HepG2 (cell line): ENCODE measurements around the gene SDC4. TPM values are rescaled to one million over a fixed set of nuclear protein-coding genes. Genes with fewer than 3 reads are reported as not detected.

ENCODE experiments used
- ATF7 ChIP-seq, 2 experiments: fragments of 450-650 bp in 1 of 2; sonication (generic) in 1 of 2; formaldehyde crosslinking in 1 of 2; IDR thresholded peaks; 2 replicates each; pipeline versions ENCODE4 v1.4.0 to v1.6.1; 2016 to 2020; ENCODE audit warnings: antibody characterized with exemption in 1 of 2, mild to moderate bottlenecking in 1 of 2, missing genetic modification reagents in 1 of 2
- FOXM1 ChIP-seq: sonication (generic); formaldehyde crosslinking; IDR thresholded peaks from 2 replicates; pipeline ENCODE4 v1.5.0; 2020; ENCODE audit warnings: missing genetic modification reagents
- HIVEP1 ChIP-seq: sonication (generic); formaldehyde crosslinking; IDR thresholded peaks from 2 replicates; pipeline ENCODE4 v1.4.0; 2020; ENCODE audit warnings: mild to moderate bottlenecking, missing genetic modification reagents
- LCORL ChIP-seq, 2 experiments: fragments of 450-650 bp in 1 of 2; sonication (generic) in 1 of 2; formaldehyde crosslinking in 1 of 2; IDR thresholded peaks; 2 replicates each; pipeline versions ENCODE4 v1.5.0 to v1.6.1; 2017 to 2020; ENCODE audit warnings: antibody characterized with exemption in 1 of 2, missing genetic modification reagents in 1 of 2
- RORA ChIP-seq: sonication (generic); formaldehyde crosslinking; IDR thresholded peaks from 2 replicates; pipeline ENCODE4 v1.5.0; 2020; ENCODE audit warnings: mild to moderate bottlenecking, missing genetic modification reagents, moderate library complexity
- TAF1 ChIP-seq: sonication (generic); formaldehyde crosslinking; IDR thresholded peaks from 2 replicates; pipeline ENCODE4 v1.4.0; 2020; ENCODE audit warnings: missing genetic modification reagents
- TEAD3 ChIP-seq: optimal IDR thresholded peaks from 2 replicates; pipeline ENCODE3; 2016; ENCODE audit warnings: borderline replicate concordance
- ZBTB46 ChIP-seq: sonication (generic); formaldehyde crosslinking; IDR thresholded peaks from 2 replicates; pipeline ENCODE4 v1.4.0; 2020; ENCODE audit warnings: mild to moderate bottlenecking, missing genetic modification reagents, borderline replicate concordance
- ZNF432 ChIP-seq: sonication (generic); formaldehyde crosslinking; IDR thresholded peaks from 2 replicates; pipeline ENCODE4 v1.5.0; 2020; ENCODE audit warnings: missing genetic modification reagents, mild to moderate bottlenecking, borderline replicate concordance
- ZNF501 ChIP-seq: sonication (generic); formaldehyde crosslinking; IDR thresholded peaks from 2 replicates; pipeline ENCODE4 v1.5.1; 2020; ENCODE audit warnings: mild to moderate bottlenecking, moderate library complexity, missing genetic modification reagents
- ZNF646 ChIP-seq: sonication (generic); formaldehyde crosslinking; IDR thresholded peaks from 2 replicates; pipeline ENCODE4 v1.9.0; 2021; ENCODE audit warnings: mild to moderate bottlenecking, missing genetic modification reagents
- ZNF788 ChIP-seq: sonication (generic); formaldehyde crosslinking; IDR thresholded peaks from 2 replicates; pipeline ENCODE4 v1.5.0; 2020; ENCODE audit warnings: mild to moderate bottlenecking, missing genetic modification reagents, borderline replicate concordance
- polyA plus RNA-seq, 8 experiments: library from polyadenylated mRNA; depleted of rRNA in 3 of 8; stranded (reverse) in 7 of 8; unstranded in 1 of 8; fragments of >200 nt; fragmentation: Illumina TruSeq in 4 of 8; extraction: Trizol in 4 of 8; gene quantifications; 2 replicates each; pipeline versions ENCODE4 v1.2.1 to v1.2.3, GENCODE V29; 2011 to 2016; ENCODE audit warnings: low read depth in 4 of 8, missing spikeins in 1 of 8, mixed read lengths in 1 of 8; ENCODE audit not compliant: insufficient read depth in 1 of 8
- total RNA-seq, 5 experiments: library from RNA; depleted of rRNA; stranded (reverse); fragments of >200 nt; fragmentation: Illumina TruSeq; extraction: Trizol; gene quantifications; 2 replicates each; pipeline ENCODE4 v1.2.3, GENCODE V29; 2016; ENCODE audit warnings: low read depth in 1 of 5
- TF ChIP-seq, protein P1 (sequence below): IDR thresholded peaks from 2 replicates; pipeline ENCODE4 v1.6.1; 2012; ENCODE audit warnings: low read depth, low read length, improper control_type of control experiment
- TF ChIP-seq, protein P2 (sequence below): sonication (generic); formaldehyde crosslinking; IDR thresholded peaks from 2 replicates; pipeline ENCODE4 v1.4.0; 2020; ENCODE audit warnings: missing genetic modification reagents

Gene SDC4
- total and polyA plus RNA-seq, 2 of the 13 experiments (the other 11 are each of a cell fraction or from before 2014, with no cell fraction given), result 49.0 to 65.1 TPM

DNA sequence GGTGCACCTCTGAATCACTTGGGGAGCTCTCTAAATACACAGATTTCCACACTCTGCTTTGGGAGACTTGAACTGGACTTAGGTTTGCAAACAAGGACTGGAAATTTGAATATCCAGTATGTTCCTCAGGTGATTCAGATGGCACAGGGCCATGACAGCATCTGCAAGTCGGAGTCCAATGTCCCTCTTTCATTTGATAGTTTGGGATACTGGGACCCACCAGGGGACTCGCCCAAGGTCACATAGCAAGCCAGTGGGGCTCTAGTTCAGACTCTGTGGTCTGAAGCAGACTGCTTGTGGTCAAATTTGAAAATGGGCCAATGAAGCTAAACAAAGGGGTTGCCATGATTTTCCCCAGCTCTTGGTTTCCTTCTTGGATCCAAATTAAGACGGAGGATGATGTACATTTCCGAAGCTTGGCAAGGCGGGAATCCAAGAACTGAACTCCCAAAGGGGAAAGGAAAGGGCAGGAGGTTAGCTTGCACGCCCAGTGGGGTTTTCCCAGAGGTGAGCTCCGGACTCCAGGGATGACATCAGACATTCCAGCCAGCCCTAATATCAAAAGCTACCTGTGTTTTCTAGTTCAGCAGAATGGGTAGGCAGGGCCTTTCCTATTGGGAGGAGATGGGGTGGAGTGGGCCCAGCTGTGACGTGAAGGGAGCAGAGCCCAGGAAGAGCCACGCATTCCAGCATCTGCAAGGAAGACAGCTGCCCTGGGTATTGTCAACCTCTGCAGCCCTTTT lies 11.4 kb upstream of the SDC4 start (continued):
- no peak; the same call in 1 of the 2 replicates for TF ChIP-seq RORA (CRISPR knock-in tag)
- TF ChIP-seq TAF1 (CRISPR knock-in tag), result 0 out of 2 replicates have a peak, but pooled peaks have one; percentile 17
- peak; percentile 41; the same call in 1 of the 2 replicates for TF ChIP-seq FOXM1 (CRISPR knock-in tag)
- TF ChIP-seq ZNF646 (CRISPR knock-in tag), result 0 out of 2 replicates have a peak, but pooled peaks have one; percentile 5
- TF ChIP-seq ZNF501 (CRISPR knock-in tag), result peak; percentile 20; the same call in 1 of the 2 replicates
- peak; percentile 94 for TF ChIP-seq HIVEP1 (CRISPR knock-in tag)
- TF ChIP-seq ZBTB46 (CRISPR knock-in tag), result no peak
- TF ChIP-seq ATF7 (IDR thresholded peaks at IDR 0.05), result peak; percentile 63
- TF ChIP-seq ATF7 (CRISPR knock-in tag; IDR thresholded peaks at IDR 0.05), result peak; percentile 83
- peak; percentile 38; the same call in 1 of the 2 replicates for TF ChIP-seq ZNF788 (CRISPR knock-in tag)
- TF ChIP-seq TEAD3 (CRISPR knock-in tag), result peak; percentile 88
- TF ChIP-seq, protein P1, sequence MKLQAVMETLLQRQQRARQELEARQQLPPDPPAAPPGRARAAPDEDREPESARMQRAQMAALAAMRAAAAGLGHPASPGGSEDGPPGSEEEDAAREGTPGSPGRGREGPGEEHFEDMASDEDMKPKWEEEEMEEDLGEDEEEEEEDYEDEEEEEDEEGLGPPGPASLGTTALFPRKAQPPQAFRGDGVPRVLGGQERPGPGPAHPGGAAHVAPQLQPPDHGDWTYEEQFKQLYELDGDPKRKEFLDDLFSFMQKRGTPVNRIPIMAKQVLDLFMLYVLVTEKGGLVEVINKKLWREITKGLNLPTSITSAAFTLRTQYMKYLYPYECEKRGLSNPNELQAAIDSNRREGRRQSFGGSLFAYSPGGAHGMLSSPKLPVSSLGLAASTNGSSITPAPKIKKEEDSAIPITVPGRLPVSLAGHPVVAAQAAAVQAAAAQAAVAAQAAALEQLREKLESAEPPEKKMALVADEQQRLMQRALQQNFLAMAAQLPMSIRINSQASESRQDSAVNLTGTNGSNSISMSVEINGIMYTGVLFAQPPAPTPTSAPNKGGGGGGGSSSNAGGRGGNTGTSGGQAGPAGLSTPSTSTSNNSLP, result peak; percentile 41; the same call in 1 of the 2 replicates
- TF ChIP-seq ZNF432 (CRISPR knock-in tag), result 0 out of 2 replicates have a peak, but pooled peaks have one; percentile 65
- TF ChIP-seq LCORL (IDR thresholded peaks at IDR 0.05), result no peak
- peak; percentile 74 for TF ChIP-seq LCORL (CRISPR knock-in tag; IDR thresholded peaks at IDR 0.05)
- TF ChIP-seq, protein P2, sequence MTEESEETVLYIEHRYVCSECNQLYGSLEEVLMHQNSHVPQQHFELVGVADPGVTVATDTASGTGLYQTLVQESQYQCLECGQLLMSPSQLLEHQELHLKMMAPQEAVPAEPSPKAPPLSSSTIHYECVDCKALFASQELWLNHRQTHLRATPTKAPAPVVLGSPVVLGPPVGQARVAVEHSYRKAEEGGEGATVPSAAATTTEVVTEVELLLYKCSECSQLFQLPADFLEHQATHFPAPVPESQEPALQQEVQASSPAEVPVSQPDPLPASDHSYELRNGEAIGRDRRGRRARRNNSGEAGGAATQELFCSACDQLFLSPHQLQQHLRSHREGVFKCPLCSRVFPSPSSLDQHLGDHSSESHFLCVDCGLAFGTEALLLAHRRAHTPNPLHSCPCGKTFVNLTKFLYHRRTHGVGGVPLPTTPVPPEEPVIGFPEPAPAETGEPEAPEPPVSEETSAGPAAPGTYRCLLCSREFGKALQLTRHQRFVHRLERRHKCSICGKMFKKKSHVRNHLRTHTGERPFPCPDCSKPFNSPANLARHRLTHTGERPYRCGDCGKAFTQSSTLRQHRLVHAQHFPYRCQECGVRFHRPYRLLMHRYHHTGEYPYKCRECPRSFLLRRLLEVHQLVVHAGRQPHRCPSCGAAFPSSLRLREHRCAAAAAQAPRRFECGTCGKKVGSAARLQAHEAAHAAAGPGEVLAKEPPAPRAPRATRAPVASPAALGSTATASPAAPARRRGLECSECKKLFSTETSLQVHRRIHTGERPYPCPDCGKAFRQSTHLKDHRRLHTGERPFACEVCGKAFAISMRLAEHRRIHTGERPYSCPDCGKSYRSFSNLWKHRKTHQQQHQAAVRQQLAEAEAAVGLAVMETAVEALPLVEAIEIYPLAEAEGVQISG, result peak; percentile 47; the same call in 1 of the 2 replicates
